IPS-18a (cell line): ENCODE measurements around the gene KCNE1.
"Not testable (repeated sequence)": the region's sequence is repeated elsewhere in the genome, so short reads cannot be mapped to it uniquely, and the experiment has no call there.

Source experiments
- H3K27ac ChIP-seq: one replicate; pipeline ENCODE4 v1.5.1; 2013; ENCODE audit warnings: low read length
- H3K27me3 ChIP-seq: one replicate; pipeline ENCODE4 v1.6.1; 2013; ENCODE audit warnings: mild to moderate bottlenecking, low read length; ENCODE audit not compliant: control insufficient read depth, insufficient read depth
- H3K36me3 ChIP-seq: one replicate; pipeline ENCODE4 v1.6.1; 2013; ENCODE audit warnings: low read depth, low read length; ENCODE audit not compliant: control insufficient read depth
- H3K4me1 ChIP-seq: one replicate; pipeline ENCODE4 v1.6.1; 2013; ENCODE audit warnings: low read depth, low read length; ENCODE audit not compliant: control insufficient read depth
- H3K4me3 ChIP-seq: one replicate; pipeline ENCODE4 v1.5.1; 2013; ENCODE audit warnings: low read length
- H3K9ac ChIP-seq: one replicate; pipeline ENCODE4 v1.6.1; 2013; ENCODE audit warnings: mild to moderate bottlenecking, low read length, moderate library complexity
- H3K9me3 ChIP-seq: one replicate; pipeline ENCODE4 v1.6.1; 2013; ENCODE audit warnings: low read depth, low read length; ENCODE audit not compliant: control insufficient read depth

The KCNE1 gene

DNA sequence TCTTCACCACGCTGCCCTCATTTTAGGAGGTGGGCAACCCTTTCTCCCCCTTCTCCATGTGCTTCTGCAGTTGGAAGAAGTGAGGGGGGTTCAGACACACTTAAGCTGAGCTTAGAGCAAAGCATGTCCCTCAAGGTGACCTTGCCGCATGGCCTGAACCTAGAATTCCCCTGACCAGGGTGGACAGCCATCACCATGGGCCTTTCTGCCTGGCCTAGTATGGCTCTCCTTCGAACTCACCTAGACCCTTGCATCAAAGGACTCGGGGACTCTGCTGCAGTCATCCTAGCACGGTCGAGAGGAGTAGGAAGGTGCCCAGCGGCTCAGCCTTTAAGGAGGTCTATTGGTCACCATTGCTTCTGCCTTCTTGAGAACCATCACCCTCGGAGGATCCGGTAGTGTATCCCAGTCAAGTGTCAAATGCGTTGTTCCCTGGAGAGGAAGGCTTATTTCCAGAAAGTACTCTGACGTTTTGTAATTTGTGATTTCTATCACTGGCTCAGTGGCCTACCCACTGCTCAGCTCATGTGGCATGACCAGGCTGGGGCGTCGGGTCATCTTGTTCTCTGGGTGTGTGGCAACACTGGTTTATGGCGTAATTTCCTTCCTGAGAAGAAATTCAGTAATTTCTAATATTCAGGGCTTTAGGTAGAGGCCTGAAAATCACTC is at the start of gene KCNE1:
Gene KCNE1 (minus strand): TSS at position 424 of the 669 bp plus-strand sequence. CDS start 62,576 bp downstream, outside the sequence.
- Histone ChIP-seq H3K4me1 (no peaks in the 10 kb centered on the region), H3K27me3 (no peaks in the 10 kb centered on the region), H3K27ac (no peak within 1 kb of the TSS), H3K4me3 (no peak within 1 kb of the TSS), H3K9ac (no peak within 1 kb of the TSS), H3K9me3 (no peaks in the 10 kb centered on the region), H3K36me3 (no peaks in the 10 kb centered on the region)

DNA sequence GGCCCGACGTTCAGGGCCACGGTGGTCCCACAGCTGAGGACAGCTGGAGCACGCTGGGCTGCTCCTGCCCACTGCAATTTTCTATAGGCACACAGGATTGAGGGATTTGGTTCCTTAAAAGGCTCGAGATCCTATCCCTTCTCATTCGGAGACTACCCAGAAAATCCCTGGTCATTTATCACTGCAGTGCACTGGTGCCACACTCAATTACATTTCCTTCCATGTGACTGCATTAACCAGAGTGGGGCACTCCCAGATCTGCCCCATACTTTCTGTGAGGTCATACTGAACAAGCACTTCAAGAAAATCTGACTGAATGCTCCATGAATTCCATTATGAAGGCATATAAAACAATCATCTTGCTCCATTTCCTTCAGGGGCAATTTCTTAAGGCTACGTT is 49.8 kb upstream of the KCNE1 start:
- Histone ChIP-seq H3K9me3 (no peaks in the 10 kb centered on the region), H3K4me3 (no peak overlapping the region), H3K9ac (no peak overlapping the region), H3K36me3 (no peaks in the 10 kb centered on the region), H3K4me1 (no peaks in the 10 kb centered on the region), H3K27ac (no peak overlapping the region), H3K27me3 (no peaks in the 10 kb centered on the region)

GRCh38 chr21:34560609-34561008 is 48.6 kb upstream of the KCNE1 start:
- no peak overlapping the region for H3K4me3 ChIP-seq
- H3K9me3 ChIP-seq: no peaks in the 10 kb centered on the region
- H3K27me3 ChIP-seq: no peaks in the 10 kb centered on the region
- H3K27ac ChIP-seq: no peak overlapping the region
- no peaks in the 10 kb centered on the region for H3K36me3 ChIP-seq
- H3K9ac ChIP-seq: no peak overlapping the region
- no peaks in the 10 kb centered on the region for H3K4me1 ChIP-seq

GRCh38 chr21:34560021-34560420 is 48.0 kb upstream of the KCNE1 start:
- Histone ChIP-seq H3K27me3 (no peaks in the 10 kb centered on the region), H3K27ac (no peak overlapping the region), H3K4me1 (no peaks in the 10 kb centered on the region), H3K9me3 (peaks cover 1% of the 10 kb centered on the region), H3K4me3 (no peak overlapping the region), H3K9ac (no peak overlapping the region), H3K36me3 (no peaks in the 10 kb centered on the region)

DNA sequence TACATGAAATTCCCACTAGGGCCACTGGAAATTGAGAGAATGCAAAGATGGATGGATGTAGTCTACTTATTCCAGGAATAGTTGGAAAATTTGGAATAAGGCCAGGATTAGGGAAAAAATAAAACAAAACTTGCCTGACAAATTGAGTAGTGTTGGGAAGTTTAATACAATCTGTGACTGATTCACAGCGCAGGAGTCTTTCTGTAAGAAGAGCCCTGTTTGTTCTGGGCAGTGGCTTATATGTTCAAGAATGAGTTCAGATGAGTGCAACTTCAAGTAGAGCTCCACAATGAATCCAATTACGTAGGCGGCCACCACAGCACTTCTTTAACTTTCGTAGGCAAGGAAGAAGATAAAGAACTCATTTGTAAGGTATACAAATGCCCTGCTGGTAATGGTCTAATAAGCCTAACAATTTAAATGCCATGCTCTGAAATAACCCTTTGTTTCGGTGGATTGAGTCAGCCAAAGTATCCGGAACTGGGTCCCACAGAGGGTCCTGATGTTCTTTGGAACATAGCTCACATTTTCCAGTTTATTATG is 47.1 kb upstream of the KCNE1 start:
- Histone ChIP-seq H3K4me3 (no peak overlapping the region), H3K4me1 (no peaks in the 10 kb centered on the region), H3K9me3 (peaks cover 8% of the 10 kb centered on the region), H3K27ac (no peak overlapping the region), H3K36me3 (no peaks in the 10 kb centered on the region), H3K27me3 (no peaks in the 10 kb centered on the region), H3K9ac (no peak overlapping the region)

DNA sequence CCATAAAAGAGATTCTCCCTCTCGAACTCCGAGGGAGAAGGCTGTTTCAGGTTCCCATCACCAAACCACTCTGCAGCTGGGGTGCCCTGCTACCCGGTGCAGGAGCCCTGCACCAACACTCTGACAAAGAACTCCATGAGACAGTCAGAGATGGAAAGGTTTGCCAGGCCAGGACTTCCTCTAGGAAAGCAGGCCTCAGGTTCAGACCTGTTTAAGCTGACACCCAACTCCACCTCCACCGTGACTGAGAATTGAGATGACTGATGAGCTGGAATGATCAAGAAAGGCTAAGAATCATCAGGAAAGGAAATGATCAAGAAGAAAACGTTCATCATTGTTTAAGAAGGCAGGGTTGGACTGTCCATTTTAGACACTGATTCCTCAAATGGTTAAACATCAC is 46.2 kb upstream of the KCNE1 start:
- Histone ChIP-seq H3K9ac (no peak overlapping the region), H3K27me3 (no peaks in the 10 kb centered on the region), H3K4me1 (no peaks in the 10 kb centered on the region), H3K27ac (no peak overlapping the region), H3K4me3 (no peak overlapping the region), H3K36me3 (no peaks in the 10 kb centered on the region), H3K9me3 (peaks cover 8% of the 10 kb centered on the region)

- Histone ChIP-seq H3K9me3 (peaks cover 8% of the 10 kb centered on the region), H3K36me3 (no peaks in the 10 kb centered on the region), H3K4me1 (peaks cover 4% of the 10 kb centered on the region), H3K27ac (no peak overlapping the region), H3K27me3 (no peaks in the 10 kb centered on the region), H3K9ac (no peak overlapping the region), H3K4me3 (no peak overlapping the region)
Measured at GRCh38 chr21:34557261-34557660, 45.3 kb upstream of the KCNE1 start.

DNA sequence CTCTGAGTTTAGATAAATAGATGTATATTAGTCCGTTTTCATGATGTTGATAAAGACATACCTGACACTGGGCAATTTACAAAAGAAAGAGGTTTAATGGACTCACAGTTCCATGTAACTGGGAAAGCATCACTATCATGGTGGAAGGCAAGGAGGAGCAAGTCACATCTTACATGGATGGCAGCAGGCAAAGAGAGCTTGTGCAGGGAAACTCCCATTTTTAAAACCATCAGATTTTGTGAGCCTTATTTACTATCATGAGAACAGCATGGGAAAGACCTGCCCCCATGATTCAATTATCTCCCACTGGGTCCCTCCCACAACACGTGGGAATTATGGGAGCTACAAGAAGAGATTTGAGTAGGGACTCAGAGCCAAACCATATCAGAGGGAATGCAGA is 42.7 kb upstream of the KCNE1 start:
- not testable (repeated sequence) for H3K36me3 ChIP-seq, H3K27me3 ChIP-seq, H3K9ac ChIP-seq, H3K9me3 ChIP-seq, H3K4me1 ChIP-seq, H3K4me3 ChIP-seq, H3K27ac ChIP-seq

DNA sequence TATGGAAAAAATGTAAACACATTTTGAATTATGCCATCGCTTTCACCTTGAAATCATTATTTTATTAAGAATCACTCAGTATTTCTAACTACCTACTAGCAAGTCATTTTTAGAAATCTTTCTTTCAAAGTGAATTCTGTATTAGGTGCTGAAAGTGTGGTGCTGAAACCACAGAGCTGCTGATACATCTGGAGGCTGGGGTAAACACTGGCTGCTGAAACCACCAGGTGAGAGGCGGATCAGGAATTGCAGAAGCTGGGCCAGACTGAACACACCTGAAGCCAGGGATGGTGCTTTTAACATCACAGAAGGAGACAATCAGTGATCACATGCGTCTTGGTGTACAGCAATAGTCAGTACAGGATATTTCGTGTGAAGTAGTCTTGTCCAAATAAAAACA is 42.2 kb upstream of the KCNE1 start:
- H3K9me3 ChIP-seq: peaks cover 8% of the 10 kb centered on the region
- no peaks in the 10 kb centered on the region for H3K36me3 ChIP-seq
- H3K9ac ChIP-seq: no peak overlapping the region
- H3K27me3 ChIP-seq: no peaks in the 10 kb centered on the region
- H3K4me3 ChIP-seq: no peak overlapping the region
- no peak overlapping the region for H3K27ac ChIP-seq
- H3K4me1 ChIP-seq: peaks cover 4% of the 10 kb centered on the region

- Histone ChIP-seq H3K27ac (no peak overlapping the region), H3K4me1 (peaks cover 4% of the 10 kb centered on the region), H3K4me3 (no peak overlapping the region), H3K9me3 (peaks cover 8% of the 10 kb centered on the region), H3K36me3 (no peaks in the 10 kb centered on the region), H3K9ac (no peak overlapping the region), H3K27me3 (no peaks in the 10 kb centered on the region)
Measured at GRCh38 chr21:34553151-34553952, 41.3 kb upstream of the KCNE1 start.

- Histone ChIP-seq H3K4me1 (peaks cover 4% of the 10 kb centered on the region), H3K9ac (no peak overlapping the region), H3K4me3 (no peak overlapping the region)
Measured at GRCh38 chr21:34552360-34553098, 40.5 kb upstream of the KCNE1 start.

More at GRCh38 chr21:34552360-34553098, 40.5 kb upstream of the KCNE1 start:
- peaks cover 8% of the 10 kb centered on the region for H3K9me3 ChIP-seq
- no peaks in the 10 kb centered on the region for H3K27me3 ChIP-seq
- H3K27ac ChIP-seq: no peak overlapping the region
- H3K36me3 ChIP-seq: no peaks in the 10 kb centered on the region
